Neural cell (in vitro differentiated cells): ENCODE measurements around the gene MYH6. TPM values are rescaled to one million over a fixed set of nuclear protein-coding genes. Genes with fewer than 3 reads are reported as not detected.

ENCODE experiments used
- H2AFZ ChIP-seq: fragments of 200-600, 300-800 bp; sonication (generic), shearing (Covaris generic); 2 replicates; pipeline ENCODE4 v1.6.0; 2014; ENCODE audit warnings: low read depth, mild to moderate bottlenecking, antibody characterized with exemption, low read length, moderate library complexity
- H3F3A ChIP-seq: fragments of 200-600 bp; shearing (Covaris generic); 2 replicates; pipeline ENCODE4 v1.6.1; 2016; ENCODE audit warnings: mild to moderate bottlenecking, moderate library complexity, mixed read lengths, antibody characterized with exemption, low read length; ENCODE audit not compliant: insufficient read depth, poor library complexity, severe bottlenecking
- H3K27ac ChIP-seq: fragments of 200-600, 300-800 bp; sonication (generic), shearing (Covaris generic); 2 replicates; pipeline ENCODE4 v1.5.1; 2014; ENCODE audit warnings: mild to moderate bottlenecking, low read length, moderate library complexity
- H3K27me3 ChIP-seq: fragments of 300-800, 200-600 bp; sonication (generic), shearing (Covaris generic); 2 replicates; pipeline ENCODE4 v1.6.0; 2014; ENCODE audit warnings: mild to moderate bottlenecking, low read depth, low read length, moderate library complexity; ENCODE audit not compliant: insufficient read depth
- H3K36me3 ChIP-seq: fragments of 300-800, 200-600 bp; sonication (generic), shearing (Covaris generic); 2 replicates; pipeline ENCODE4 v1.5.1; 2014; ENCODE audit warnings: mild to moderate bottlenecking, antibody characterized with exemption, low read length, moderate library complexity; ENCODE audit not compliant: insufficient read depth
- H3K4me2 ChIP-seq: fragments of 300-800, 200-600 bp; sonication (generic), shearing (Covaris generic); 2 replicates; pipeline ENCODE4 v1.6.0; 2014; ENCODE audit warnings: mild to moderate bottlenecking, low read length
- H3K4me3 ChIP-seq: fragments of 300-800, 200-600 bp; sonication (generic), shearing (Covaris generic); 2 replicates; pipeline ENCODE4 v1.5.1; 2014; ENCODE audit warnings: mild to moderate bottlenecking, low read length, moderate library complexity
- H3K79me2 ChIP-seq: fragments of 200-600 bp; shearing (Covaris generic); replicated peaks from 2 replicates; pipeline ENCODE4 v1.6.0; 2014; ENCODE audit warnings: mild to moderate bottlenecking, low read length, moderate library complexity; ENCODE audit not compliant: insufficient read depth
- H3K9ac ChIP-seq: fragments of 300-800, 200-600 bp; sonication (generic), shearing (Covaris generic); 2 replicates; pipeline ENCODE4 v1.6.1; 2016; ENCODE audit warnings: mild to moderate bottlenecking, low read length, mixed read lengths
- H3K9me2 ChIP-seq: fragments of 200-600 bp; shearing (Covaris generic); 2 replicates; pipeline ENCODE4 v1.6.1; 2016; ENCODE audit warnings: mild to moderate bottlenecking, low read length, mixed read lengths; ENCODE audit not compliant: insufficient read depth
- H3K9me3 ChIP-seq: fragments of 200-600, 300-800 bp; sonication (generic), shearing (Covaris generic); 2 replicates; pipeline ENCODE4 v1.6.1; 2016; ENCODE audit warnings: mild to moderate bottlenecking, mixed run types, low read length, moderate library complexity, mixed read lengths
- H4K20me1 ChIP-seq: fragments of 200-600 bp; shearing (Covaris generic); 2 replicates; pipeline ENCODE4 v1.6.1; 2016; ENCODE audit warnings: mild to moderate bottlenecking, mixed run types; ENCODE audit not compliant: insufficient read depth
- CTCF ChIP-seq: fragments of 450-650 bp; IDR thresholded peaks from 2 replicates; pipeline ENCODE4 v1.5.1; 2014; ENCODE audit warnings: antibody characterized with exemption, mild to moderate bottlenecking, moderate library complexity; ENCODE audit not compliant: poor library complexity, severe bottlenecking
- EP300 ChIP-seq: fragments of 450-650 bp; conservative IDR thresholded peaks from 2 replicates; pipeline ENCODE4 v1.6.1; 2014; ENCODE audit warnings: antibody characterized with exemption, mild to moderate bottlenecking, moderate library complexity; ENCODE audit not compliant: poor library complexity, severe bottlenecking
- EZH2 ChIP-seq: fragments of 200-600, 300-800 bp; shearing (Covaris generic), sonication (generic); IDR thresholded peaks from 2 replicates; pipeline ENCODE4 v1.6.1; 2014; ENCODE audit warnings: antibody characterized with exemption, low read length, borderline replicate concordance, mild to moderate bottlenecking; ENCODE audit not compliant: insufficient read depth, poor library complexity, severe bottlenecking
- MXI1 ChIP-seq: fragments of 450-650 bp; conservative IDR thresholded peaks from 2 replicates; pipeline ENCODE4 v1.6.1; 2014; ENCODE audit warnings: antibody characterized with exemption, mild to moderate bottlenecking; ENCODE audit not compliant: poor library complexity, severe bottlenecking
- POLR2AphosphoS5 ChIP-seq: IDR thresholded peaks from 2 replicates; pipeline ENCODE4 v1.6.1; 2012
- RAD21 ChIP-seq: fragments of 450-650 bp; conservative IDR thresholded peaks from 2 replicates; pipeline ENCODE4 v1.6.1; 2014; ENCODE audit warnings: antibody characterized with exemption, mild to moderate bottlenecking, moderate library complexity
- REST ChIP-seq: IDR thresholded peaks from 2 replicates; pipeline ENCODE4 v1.6.1; 2012; ENCODE audit warnings: borderline replicate concordance
- SMC3 ChIP-seq: fragments of 450-650 bp; conservative IDR thresholded peaks from 2 replicates; pipeline ENCODE4 v1.6.1; 2014; ENCODE audit warnings: antibody characterized with exemption, mild to moderate bottlenecking, moderate library complexity; ENCODE audit not compliant: poor library complexity
- TAF1 ChIP-seq: IDR thresholded peaks from 2 replicates; pipeline ENCODE4 v1.6.1; 2012; ENCODE audit warnings: low read depth
- polyA plus RNA-seq: library from polyadenylated mRNA; depleted of rRNA; stranded (reverse); fragments of >200 nt; gene quantifications from 2 replicates; pipeline ENCODE4 v1.2.3, GENCODE V29; 2014

Gene MYH6
- polyA plus RNA-seq, 1 donor from 2014 or later, result not detected

DNA sequence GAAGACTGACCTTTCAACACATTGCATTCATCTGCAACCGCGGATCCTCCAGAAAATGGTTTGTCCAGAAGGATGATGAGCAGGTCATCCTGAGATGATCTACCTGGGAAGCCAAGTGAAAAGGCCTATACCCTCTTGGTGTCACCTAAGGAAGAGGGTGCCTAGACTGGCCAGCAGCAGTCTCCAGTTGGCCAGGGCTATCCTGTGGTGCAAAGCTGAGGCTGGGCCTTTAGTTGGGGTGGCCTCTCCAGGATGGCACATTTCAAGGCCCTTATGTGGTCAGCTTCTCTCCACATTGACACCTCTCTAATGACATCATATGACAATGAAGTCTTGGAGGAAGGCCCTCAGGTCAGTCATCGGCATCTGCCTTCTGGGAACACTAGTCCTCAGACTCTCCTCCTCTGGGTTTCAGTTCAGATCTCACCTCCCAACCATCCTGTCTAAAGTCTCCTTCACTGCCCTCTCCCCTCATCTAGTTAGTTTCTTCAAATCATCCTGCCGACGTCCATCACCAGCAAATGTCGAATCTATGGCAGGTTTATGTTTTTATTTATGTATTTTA, 52.1 kb downstream of the MYH6 start:
- no peaks in the 10 kb centered on the region for H3K9me2 ChIP-seq
- no peak overlapping the region for H3K9ac ChIP-seq
- H3F3A ChIP-seq, result no peaks in the 10 kb centered on the region
- H3K4me3 ChIP-seq, result no peak overlapping the region
- H3K27me3 ChIP-seq, result no peaks in the 10 kb centered on the region
- no peaks in the 10 kb centered on the region for H3K9me3 ChIP-seq
- H4K20me1 ChIP-seq, result no peaks in the 10 kb centered on the region
- no peaks in the 10 kb centered on the region for H3K79me2 ChIP-seq
- H3K36me3 ChIP-seq, result no peaks in the 10 kb centered on the region
- TF ChIP-seq RAD21 (no peak), REST (no peak), SMC3 (no peak), EP300 (no peak), EZH2 (no peak), POLR2AphosphoS5 (no peak), TAF1 (no peak), MXI1 (no peak)
- no peak overlapping the region for H3K4me2 ChIP-seq
- no peak overlapping the region for H2AFZ ChIP-seq
- H3K27ac ChIP-seq, result no peak overlapping the region

DNA sequence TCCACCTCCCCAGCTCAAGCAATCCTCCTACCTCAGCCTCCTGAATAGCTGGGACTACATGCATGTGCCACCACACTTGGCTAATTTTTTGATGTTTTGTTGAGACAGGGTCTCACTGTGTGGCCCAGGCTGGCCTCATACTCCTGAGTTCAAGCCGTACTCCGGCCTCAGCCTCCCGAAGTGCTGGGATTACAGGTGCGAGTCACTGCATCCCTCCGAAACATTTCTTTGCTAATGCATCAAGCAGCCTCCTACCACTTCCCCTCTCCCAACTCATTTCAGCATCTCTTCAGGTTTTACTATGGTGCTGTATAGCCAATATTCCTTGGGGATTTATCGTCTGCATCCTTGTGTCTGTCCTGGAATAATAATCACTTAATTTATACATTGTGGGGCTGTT, 53.1 kb downstream of the MYH6 start:
- H3K4me3 ChIP-seq, result no peak overlapping the region
- H3K9ac ChIP-seq, result no peak overlapping the region
- TF ChIP-seq TAF1 (no peak), RAD21 (no peak), SMC3 (no peak), MXI1 (no peak), CTCF (no peak), POLR2AphosphoS5 (no peak), REST (no peak)
- no peak overlapping the region for H3K4me2 ChIP-seq
- H3K36me3 ChIP-seq, result no peaks in the 10 kb centered on the region
- H4K20me1 ChIP-seq, result no peaks in the 10 kb centered on the region
- no peaks in the 10 kb centered on the region for H3K9me2 ChIP-seq
- H3K27ac ChIP-seq, result no peak overlapping the region
- H2AFZ ChIP-seq, result no peak overlapping the region
- no peaks in the 10 kb centered on the region for H3K79me2 ChIP-seq
- no peaks in the 10 kb centered on the region for H3K27me3 ChIP-seq
- H3F3A ChIP-seq, result no peaks in the 10 kb centered on the region
- H3K9me3 ChIP-seq, result no peaks in the 10 kb centered on the region
